Stimulated activated CD8-positive, alpha-beta memory T cell treated with anti-CD3 and anti-CD28 coated beads, Interleukin-15, amount 100 ng/mL, for 1 hour (primary cell): ENCODE measurements around the gene SMURF1.

Experiments
- DNase-seq: peaks from one replicate; pipeline ENCODE4 v3.0.0-alpha.2; 2020; ENCODE audit warnings: low read depth

SMURF1 gene

DNA sequence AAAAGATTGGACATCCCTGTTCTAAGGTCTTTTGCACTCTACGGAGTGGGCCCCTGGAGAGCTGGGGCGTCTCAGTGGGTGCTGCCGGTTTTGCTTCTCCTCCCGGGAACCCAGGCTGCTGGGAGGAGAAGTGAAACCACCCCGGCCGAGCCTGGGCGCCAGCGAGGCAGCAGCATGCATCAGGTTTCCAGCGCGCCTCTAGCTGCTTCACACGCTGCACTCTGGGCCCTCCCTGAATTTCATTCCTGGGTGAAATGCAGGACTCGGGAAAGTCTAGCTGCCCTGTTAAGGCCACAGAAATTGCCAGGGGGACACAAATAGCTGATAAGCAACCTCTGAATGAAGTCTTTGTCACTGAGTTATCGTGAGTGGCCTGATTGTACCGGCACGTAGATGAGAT lies 138.1 kb downstream of the SMURF1 start:
- DNase-seq = no peak

DNA sequence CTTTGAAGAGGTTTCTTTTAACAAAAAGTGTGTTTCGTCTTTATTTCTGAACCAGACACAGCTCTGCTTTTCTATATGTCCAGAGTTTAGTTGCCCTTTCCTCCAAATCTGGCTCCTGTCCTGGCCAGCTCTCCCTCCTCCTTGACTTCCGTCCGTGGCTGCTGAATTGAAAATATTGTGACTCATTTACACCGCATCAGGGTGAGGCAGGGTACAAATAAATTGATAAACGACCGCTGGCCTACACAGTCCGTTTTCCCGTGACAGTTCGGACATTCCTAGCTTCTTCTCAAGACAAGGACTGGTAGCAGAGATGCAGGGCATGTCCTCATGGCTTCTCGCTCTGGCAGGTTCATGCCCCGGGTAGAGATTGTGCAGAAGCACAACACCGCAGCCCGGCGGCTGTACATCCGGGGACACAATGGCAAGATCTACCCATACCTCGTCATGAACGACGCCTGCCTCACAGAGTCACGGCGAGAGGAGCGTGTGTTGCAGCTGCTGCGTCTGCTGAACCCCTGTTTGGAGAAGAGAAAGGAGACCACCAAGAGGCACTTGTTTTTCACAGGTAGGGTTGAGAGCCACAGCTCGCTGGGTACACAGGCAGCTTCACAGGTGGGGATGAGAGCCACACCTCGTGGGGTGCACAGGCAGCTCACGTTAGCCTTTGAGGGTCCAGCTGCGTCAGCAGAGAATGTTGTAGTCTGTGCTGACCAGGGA lies 139.0 kb downstream of the SMURF1 start:
- DNase-seq = no peak

DNA sequence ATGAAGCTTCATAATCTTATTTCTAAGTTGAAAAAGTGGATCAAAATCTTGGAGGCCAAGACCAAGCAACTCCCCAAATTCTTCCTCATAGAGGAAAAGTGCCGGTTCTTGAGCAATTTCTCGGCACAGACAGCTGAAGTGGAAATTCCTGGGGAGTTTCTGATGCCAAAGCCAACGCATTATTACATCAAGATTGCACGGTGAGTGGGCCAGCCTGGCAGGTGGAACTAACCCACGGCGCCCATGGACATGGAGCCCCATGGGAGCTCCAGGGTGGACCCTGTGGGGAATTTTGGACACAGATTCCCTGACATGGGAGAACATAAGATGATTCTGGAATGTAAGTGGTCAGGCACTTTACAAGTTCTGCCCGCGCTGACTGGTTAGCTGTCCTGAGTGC lies 139.7 kb downstream of the SMURF1 start:
- no peak for DNase-seq

DNA sequence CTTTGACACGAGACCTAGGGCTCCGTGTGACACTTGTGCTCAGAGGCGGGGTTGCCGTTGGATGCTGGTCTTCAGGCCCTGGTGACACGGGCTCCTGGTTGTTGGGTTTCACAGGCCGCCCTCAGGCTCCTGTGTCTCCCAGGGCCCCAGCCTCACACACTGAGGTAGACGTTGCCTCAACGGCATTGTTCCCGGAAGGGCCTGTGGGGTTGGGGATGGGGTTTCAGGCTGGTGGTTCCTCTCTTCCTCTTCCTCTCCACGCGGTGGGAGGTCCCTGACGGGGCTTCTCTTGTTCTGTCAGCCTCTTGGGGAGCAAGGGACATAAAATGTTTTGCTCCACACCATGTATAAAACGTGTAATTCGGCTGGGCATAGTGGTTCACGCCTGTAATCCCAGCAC lies 140.5 kb downstream of the SMURF1 start:
- DNase-seq = no peak

DNA sequence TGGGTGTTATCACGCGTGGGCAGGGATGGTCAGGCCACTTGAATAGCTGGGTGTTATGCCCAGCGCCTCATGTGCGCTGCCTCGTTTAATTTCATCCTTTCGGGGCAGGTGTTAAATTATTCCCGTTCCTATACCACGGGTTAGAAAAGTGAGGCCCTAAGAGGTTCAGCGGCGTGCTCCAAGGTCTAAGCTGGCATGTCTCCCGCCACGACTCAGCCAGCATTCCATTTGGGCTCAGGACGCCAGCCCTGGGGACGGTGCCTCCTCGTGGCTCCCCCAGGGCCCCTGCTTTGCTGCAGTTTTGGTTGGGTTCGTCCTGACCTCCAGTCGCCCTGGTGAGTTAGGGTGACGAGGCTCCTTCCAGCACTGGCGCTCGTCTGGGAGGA lies 141.1 kb downstream of the SMURF1 start:
- no peak for DNase-seq

DNA sequence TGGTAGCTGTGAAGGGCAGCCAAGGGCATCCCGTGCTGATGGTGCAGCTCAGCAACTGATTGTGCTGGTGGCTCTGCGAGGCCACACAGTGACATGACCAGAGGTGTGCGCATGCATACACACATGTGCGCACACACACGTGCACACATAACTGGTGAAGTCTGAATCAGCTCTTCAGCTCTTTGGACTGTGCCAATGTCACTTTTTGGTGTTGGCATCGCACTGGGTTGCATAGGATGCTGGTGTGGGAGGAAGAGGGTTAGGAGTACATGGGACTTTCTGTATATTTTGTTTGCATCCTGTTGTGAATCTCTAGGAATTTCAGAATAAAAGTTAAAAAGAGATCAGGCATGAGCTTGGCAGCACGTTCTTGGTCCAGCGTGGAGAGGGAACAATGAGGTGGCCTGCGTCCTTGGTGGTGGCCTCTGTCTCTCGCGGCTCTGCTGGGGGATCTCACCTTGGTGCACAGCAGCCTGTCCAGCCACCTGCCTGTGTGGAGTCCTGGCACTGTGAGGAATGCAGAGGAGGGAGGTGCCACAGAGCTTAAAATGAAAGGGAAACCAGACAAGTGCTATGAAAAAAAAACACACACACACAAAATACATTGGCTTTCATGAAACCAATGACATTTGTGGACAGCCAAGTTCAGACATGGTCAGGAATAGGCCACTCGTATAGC lies 141.6 kb downstream of the SMURF1 start:
- no peak for DNase-seq

DNA sequence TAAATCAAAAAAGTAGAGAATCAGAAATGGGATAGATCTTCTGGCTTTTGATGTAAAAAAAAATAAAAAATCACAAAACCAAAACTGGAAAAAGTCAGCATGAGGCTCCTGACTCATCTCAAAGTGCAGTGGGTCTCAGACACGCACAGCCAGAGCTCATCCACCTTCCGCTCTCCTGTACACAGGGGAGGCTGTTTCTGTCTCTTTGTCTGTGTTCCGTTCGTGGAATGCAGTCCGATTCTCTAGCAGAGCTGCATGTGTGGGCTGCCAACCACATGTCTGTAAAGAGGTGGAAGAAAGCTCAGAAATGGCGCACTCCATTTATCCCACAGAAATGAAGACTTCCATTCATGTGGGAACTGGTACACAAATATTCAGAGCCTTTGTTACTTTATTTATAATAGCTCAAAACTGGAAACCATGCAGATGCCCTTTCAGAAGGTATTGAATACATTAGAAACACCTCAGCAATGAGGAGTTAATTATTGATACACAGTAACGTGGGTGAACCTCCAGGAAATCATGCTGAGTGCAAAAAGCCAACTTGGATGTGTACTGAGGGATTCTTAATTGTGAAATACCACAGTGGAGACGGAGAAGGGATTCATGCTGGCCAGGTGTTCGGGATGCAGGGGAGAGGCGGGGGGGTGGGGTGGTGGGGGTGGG lies 142.3 kb downstream of the SMURF1 start:
- no peak for DNase-seq

DNA sequence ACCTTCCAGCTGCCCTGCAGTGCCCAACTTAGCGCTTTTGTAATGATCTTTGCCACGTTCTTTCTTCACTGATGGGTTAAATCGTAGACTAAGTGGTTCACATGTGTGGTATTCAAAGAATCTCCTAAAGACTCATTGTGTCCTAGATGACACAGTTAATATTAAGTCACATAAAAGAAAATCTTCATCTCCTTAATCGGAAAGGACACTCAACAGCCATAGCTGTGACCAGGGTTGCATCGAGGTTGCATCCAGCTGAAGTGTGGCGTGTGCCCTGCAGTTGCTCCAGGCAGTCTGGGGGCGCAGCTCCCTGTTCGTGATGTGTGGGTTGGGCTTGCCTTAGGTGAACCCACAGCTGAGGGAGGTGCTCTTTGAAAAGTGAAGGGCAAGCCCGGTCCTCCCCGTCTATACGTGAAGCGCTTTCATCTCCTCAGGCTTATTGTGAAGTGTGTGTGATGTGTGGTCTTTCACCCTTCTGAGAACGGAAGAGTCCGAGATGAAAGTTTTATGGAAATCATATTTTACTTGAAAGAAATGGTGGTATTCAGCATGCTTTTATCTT lies 142.9 kb downstream of the SMURF1 start:
- DNase-seq = no peak

DNA sequence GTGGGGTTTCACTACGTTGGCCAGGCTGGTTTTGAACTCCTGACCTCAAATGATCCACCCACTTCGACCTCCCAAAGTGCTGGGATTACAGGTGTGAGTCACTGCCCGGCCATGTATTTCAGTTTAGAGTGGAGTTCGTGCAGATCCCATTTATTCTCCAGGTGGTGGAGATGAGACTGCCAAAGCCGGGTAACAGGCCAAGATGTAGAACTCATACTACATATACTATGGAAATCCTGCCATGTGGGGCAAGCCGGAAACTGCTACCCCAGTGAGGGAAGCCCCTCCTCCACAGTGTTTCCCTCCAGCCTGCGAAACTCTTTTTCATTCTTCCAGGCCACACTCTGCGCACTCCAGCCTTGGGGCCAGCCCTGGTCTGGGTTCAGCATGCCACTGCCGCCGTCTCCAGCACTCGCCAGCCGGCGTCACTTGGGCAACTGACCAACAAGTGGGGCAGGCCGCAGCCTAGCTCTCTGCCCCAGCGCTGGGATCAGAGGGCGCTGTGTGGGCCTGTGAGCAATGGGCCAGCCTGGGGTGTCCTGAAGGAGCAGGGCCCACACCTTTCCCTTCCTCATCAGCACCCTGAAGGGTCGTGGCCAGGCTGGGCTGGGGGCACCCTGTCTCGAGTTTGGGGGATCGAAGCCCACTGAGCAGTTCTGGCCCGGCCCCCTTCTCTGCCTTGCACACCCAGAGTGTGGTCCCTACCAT lies 143.6 kb downstream of the SMURF1 start:
- DNase-seq = no peak

DNA sequence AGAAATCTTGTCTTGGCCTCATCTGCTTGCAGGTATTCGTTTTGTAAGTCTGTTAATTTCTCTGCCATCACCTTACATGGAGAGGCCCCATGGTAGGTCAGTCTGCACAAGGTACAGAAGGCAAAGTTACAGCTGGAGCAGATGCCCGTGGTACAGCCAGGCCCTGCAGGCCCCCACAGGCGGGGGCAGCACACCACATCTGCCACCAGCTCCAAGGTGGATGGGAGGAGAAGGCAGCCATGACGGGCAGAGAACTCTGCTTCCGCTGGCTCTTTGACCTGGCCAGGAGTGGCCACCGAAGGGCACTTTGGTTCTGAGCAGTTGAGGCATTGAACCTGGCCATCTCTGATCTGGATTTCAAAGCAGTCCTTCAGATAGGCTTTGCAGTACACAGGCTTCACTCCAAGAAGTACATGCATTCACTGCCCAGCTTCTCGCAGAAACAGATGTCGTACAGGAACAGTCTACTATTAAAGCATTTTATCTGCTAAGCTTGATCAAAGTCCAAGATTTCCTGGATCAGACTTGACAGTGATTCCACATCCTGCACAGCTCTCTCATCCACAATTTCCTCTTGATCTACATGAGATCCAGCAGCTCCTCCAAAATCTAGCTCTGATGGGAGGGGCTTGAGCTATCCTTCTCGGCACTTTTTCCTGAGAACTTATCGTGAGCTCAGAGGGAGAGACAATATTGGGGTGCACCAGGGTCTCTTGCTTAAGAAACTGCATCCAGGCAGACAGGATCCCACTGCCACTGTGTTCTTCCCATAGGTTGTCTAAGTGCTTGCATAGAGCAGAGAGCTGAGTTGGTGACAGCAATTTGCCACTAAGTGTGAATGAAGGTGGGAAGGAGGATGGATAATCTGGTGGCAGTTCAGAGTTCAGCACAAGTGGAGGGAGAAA lies 144.8 kb downstream of the SMURF1 start:
- no peak for DNase-seq

DNA sequence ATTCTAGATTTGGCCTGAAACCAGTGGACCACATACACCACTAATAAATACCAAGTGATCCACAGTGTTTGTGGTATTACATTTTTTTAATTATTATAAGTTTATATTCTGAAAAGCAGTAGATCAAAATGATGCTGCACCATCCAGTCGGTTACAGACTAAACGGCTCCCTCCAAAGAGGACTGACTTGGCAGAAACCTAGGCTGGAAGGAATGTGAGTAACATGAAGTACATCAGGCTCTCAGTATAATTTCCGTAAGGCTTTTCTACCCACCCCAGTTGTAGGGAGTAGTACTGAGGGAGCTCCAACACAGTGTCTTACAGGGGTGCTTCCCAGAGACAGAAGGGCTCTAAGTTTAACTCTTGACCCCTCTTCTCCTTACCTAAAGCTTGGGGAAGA lies 146.1 kb downstream of the SMURF1 start:
- no peak for DNase-seq

DNA sequence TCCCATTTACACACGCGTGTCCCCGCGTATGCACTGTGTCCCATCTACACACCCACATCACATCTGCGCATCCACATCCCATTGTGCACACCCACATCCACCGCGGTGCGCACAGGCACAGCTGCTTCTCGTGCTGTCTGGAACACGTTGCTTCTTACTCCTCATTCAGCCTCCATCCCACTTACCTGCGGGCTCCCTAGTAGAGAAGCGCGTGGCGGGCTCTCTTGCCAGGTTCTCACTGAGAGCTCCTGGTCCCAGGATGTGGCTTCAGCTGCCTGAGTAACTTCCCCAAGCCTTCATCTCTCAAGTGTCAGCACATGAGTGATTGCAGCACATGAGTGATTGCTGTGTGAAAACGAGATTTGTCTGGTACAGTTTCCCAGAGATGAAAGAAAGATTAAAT lies 147.8 kb downstream of the SMURF1 start:
- DNase-seq = no peak

DNA sequence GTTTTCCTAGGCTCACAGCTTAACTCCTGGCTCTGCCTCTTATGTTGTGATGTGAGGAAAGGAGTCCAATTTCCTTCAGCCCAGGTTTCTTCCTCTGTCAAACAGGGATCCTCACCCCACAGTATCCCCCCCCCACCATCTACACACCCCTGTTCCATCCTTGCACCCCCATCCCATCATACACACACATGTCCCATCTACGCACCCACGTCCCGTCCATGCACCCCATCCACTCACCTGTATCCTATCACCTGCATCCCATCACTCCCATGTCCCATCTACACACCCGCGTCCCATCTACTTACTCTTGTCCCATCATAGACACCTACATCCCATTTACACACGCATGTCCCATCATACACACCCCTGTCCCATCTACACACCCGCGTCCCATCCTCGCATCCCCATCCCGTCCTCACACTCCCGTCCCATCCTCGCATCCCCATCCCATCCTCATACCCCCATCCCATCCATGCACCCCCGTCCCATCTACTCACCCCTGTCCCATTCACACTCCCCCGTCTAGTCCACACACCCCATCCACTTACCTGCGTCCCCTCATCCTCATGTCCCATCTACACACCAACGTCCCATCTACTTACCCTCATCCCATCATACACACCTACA lies 148.3 kb downstream of the SMURF1 start:
- DNase-seq = no peak

DNA sequence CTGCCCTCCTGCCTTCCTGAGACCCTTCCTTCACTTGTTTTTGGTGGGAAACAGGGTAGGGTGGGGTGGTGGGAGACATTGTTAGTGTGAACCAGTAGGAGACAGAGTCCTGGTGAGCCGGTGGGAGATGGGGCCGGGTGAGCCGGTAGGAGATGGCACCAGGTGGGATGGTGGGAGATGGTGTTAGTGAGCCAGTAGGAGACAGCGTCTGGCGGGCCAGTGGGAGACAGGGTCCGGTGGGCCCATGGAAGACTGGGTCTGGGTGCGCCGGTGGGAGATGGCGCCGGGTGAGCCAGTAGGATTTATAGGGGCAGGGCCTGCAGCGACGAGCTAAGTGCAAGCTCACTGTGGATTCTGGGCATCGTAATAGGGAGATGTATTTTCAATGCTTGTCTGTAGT lies 148.8 kb downstream of the SMURF1 start:
- no peak for DNase-seq

DNA sequence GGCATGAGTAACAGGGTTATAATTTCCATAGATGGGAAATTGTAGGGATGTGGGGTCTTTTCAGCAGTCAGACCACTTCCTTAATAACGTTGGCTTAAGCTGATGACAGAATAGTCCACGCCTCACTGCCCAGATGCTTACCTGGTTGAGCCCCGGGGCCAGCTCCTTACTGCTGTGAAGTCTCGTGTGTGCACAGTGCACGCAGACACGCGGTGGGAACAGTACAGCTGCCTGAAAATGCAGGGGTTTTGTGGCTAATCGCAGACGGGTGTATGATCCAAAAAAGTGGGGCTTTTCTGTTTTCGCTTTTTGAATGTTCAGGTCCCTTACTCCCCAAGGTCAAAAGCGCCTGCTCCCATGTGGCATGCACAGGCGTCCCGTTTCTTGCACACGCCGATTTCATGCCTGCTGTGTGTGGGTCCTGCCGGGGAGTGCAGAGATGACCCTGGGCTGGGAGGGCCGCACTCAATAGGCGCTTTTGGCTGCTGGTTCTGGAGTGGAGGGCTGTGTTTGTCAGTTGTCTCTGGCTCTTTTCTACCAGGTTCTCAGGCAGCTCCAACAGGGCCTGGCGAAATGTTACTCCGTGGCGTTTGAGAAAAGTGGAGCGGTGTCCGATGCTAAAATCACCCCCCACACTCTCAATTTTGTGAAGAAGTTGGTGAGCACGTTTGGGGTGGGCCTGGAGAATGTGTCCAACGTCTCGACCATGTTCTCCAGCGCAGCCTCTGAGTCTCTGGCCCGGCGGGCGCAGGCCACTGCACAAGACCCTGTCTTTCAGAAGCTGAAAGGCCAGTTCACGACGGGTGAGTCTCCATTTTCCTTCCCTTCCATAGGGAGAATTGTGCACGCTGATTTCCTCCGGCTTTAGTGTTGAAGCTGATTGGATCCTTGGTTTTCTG lies 149.6 kb downstream of the SMURF1 start:
- DNase-seq = no peak

DNA sequence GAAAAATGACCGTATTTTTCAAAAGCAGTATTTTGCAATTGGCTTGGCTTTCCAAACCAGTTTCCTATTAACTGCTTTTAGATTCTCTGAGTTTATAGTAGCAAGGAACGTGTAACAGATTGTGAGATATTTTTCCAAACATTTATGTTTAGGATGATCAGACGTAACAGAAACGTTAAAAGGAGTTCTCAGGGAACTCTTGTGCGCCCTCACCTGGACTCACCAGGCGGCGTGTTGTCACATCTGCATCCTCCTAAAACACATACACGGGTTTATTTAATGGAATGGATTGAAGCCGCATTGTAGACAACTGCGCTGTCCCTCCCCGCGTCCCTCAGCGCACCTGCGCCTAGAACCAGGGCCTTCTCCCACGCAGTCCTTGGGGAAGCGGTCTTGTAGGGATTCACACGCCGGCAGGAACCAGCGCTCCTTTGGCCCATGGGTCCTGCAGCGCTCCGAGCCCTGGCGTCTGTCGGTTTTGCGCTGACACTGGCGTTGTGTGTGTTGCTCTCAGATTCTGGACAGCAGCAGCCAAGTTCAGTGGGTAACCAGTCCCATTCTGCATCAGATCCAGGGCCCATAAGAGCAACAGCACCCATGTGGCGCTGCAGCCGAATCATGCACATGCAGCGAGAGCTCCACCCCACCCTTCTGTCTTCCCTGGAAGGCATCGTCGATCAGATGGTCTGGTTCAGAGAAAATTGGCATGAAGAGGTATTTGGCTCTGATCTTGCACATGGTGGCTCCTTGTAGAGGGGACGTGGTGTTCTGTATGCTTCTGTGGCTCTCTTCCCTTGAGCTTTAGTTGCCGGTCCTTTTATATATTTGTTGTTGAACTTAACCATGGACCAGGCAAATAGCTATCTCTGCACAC lies 150.6 kb downstream of the SMURF1 start:
- no peak for DNase-seq

DNA sequence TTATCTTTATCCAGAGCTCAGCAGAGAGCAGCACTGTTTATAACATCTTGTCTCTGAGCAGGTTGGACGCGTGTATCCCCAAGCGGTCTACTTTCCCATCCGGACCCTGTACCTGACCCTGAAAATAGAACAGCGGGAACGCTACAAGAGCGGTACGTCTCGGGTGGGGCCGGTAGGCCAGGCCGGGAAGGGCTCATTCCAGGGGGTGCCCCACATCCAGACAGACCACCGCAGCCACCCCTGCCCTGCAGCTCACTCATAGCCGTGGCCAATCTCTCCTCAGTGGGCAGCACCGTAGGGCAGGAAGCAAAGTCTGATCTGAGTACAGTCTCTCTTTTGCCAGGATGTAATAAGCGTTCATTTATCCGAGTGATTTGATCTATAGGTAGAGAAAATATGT lies 151.8 kb downstream of the SMURF1 start:
- no peak for DNase-seq

DNA sequence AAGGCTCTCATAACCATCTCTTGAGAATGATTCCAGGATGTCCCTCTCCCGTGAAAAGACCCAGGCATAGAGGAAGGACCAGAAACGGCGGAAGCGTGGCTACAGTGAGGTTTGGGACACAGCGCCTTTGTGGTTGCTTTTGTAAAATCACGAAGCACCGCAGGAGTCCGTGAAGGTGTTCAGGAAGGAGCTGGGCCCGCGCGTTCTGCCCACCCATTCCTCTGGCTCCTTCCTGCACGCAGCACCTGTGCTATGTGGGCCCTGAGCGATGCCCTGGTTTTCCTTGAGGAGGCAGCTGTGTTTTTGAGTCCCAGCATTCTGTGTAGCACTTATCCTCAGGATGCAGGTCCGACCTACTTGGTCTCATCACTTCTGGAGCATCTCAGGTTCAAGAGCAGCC lies 152.8 kb downstream of the SMURF1 start:
- no peak for DNase-seq

DNA sequence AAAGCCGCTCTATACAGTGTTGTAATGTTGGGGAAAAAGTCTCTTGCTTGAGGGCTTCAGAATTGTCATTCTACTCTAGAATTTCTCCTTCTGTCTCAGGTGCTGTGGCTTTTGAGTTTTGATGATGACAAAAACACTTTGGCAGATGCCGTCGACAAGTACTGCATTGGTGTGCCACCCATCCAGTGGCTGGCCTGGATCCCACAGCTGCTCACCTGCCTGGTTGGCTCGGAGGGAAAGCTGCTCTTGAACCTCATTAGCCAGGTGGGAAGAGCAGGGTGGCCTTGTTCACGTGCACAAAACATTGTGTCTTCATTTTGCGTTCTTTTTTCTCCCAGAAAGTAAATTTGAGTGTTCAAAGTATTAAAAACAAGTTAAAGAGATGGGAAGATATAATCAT lies 153.6 kb downstream of the SMURF1 start:
- DNase-seq = no peak
